Measurements from ENCODE around the gene COBL.

DNA sequence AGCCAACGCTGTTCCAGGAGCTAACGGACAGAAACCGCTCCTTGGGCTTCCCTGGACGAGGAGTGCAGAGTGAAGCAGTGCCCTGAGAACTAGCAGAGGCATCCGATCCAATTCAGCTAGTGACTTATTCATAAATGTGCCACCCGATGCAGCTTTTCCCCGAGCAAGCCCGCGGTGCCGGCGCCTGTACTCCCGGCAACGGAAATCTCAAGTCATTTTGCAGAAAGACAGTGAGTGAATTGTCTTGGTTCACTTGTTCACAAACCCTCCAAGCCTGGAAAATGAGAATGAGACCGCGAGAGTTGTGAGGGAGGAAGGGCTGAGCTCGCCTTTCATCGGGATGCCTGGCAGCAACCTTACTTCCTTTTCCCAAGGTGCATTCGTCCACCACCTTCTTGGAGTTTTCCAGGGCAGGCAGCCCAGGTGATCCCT lies 87.5 kb downstream of the COBL start:
- TF ChIP-seq EZH2phosphoT487 (IDR thresholded peaks at IDR 0.05; ENCODE audit: insufficient read depth, low read depth) (no peak), EZH2 (IDR thresholded peaks at IDR 0.05; ENCODE audit: insufficient read depth, poor library complexity, severe bottlenecking) (no peak)

All from GM23248 (cell line).